Ureter (tissue), 1 donor: ENCODE results near the gene KIF17. TPM values are rescaled to one million over a fixed set of nuclear protein-coding genes. Genes with fewer than 3 reads are reported as not detected.

Experiments used
- DNase-seq: peaks from one replicate; pipeline ENCODE4 v3.0.0-alpha.2; 2020; ENCODE audit warnings: low spot score
- total RNA-seq: library from RNA; stranded (reverse); gene quantifications from one replicate; pipeline ENCODE4 v1.2.4, GENCODE V29; 2023
- donor health status: DM: yes; HTN: yes; CAD: no.

KIF17 gene
- total RNA-seq, 1 donor from 2014 or later: 2.2 TPM

DNA sequence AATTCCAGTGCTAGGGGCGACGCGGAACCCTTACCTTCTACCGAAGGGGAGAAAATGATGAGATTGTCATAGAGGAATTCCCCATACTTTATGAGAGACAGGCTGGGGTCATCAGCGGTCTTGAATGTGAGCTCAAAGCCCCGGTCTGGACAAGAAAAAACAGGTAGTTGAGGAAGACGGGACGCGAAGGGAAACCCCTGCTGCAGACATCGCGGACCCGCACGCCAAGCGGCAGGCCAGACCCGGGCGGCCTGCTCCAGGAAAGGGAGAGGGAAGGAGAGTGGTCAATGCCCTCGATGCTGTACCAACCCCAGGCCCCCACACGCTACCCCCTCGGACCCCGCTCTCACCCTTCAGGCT is 57.0 kb downstream of the KIF17 start:
- no peak for DNase-seq

DNA sequence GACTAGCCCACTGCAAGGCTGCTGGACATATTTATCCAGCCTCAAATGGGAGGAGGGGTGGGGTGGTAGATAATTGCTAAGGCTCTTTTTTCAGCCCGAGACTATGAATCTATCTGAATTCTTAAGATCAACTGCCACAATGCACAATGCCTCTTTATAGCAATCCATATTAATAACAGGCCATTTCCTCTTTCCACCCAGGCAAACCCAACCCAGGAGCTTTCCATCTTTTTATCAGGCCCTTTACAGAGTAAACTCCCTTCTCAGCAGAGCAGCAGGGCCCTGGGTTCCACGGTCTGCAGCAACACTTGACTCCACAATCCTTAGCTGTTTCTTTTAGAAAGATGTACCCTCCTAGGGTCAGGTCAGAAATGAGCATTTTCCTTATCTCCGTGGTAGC is 57.4 kb downstream of the KIF17 start:
- no peak for DNase-seq

DNA sequence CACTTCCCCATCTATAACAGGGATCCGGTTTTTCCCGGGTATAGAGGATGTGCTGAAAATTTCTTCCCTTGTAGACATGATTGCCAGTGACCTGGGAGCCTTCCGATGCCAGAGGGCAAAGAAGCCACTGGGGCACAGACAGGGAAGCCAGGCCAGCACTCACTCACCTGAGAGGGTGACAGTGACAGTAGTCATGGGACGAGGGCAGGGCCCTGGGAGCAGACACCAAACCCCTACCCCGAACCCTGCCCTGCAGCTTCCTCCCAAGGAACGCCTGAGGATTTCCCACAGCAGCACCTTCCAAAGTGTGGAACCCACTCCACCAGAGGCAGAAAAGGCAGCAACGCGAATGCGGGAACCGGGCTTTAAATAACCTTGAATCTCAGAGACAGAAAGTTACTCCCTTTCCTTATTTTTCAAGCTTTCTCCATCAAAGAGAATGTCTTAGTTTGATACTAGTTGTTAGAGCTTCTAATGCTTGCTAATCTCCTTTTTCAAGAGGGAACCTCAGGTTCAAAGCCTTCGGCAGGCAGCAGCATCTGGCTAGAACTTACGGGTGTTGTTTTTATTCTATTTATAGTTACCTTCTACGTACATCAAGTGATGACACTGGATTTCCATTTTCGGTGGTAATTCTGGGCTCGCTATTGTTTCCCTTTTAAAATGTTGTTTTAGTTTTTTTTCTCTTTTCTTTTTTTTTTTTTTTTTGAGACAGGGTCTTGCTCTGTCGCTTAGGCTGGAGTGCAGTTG is 59.5 kb downstream of the KIF17 start:
- no peak for DNase-seq

DNA sequence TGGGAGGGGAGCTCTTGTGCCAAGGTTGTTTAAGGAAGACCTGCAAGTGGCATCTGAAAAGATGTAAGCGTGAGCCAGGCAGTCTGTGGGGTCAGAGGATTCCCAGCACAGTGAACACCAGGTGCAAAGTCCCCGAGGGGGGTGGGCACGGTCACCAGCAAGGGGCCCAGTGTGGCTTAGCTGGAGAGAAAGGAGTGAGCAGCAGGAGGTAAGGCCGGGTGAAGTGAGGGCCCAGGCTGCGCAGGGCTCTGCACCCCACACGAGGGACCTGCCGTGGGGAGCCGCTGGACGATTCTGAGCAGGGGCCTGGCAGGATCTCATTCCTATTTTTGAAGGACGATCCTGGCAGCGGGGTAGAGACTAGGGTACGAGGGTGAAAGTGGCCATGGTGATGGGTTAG is 60.8 kb downstream of the KIF17 start:
- DNase-seq: no peak

DNA sequence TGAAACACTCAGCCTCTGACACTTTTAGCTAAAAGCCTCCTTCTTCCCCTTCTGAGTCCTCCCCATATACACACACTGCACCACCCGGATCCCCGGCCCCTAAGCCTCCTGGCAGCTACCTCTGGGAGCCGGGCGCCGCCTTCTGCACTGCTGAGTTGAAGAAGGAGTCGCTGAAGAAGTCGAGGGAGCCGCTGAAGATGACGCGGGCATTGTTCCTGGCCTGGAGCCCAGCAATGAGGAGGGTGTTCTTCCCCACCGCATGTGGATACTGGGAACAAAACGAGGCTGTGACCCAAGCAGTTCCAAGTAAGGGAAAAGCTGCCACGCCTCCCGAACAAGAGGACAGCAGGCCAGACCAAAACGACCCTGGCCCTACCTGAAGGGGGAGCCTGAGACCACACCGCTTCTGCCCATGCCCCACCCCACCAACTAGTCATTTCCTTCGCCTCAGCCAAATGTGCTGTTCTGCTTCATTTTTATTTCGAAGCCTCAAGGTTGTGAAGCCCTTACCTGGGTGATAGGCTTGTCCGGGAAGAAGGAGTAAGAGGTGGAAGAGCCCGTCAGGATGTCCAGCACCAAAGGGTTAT is 63.6 kb downstream of the KIF17 start:
- DNase-seq: no peak

DNA sequence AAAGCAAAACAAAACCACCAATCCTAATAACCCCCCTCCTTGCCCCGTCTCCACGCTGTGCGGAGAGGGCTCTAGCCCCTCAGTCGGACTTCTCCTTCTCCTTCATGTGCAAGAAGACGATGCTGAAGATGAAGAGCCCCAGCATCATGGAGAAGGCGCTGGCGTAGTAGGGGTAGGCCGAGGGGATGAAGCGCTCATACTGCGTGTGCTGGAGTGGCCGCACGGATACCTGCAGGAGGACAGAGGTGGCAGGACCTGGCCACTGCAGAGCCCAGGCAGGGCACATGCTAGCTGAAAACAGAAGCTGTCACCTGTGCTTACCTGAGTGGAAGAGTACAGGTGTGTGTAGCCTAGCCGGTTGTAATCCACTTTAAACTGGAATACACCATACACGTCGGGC is 65.5 kb downstream of the KIF17 start:
- DNase-seq: no peak

DNA sequence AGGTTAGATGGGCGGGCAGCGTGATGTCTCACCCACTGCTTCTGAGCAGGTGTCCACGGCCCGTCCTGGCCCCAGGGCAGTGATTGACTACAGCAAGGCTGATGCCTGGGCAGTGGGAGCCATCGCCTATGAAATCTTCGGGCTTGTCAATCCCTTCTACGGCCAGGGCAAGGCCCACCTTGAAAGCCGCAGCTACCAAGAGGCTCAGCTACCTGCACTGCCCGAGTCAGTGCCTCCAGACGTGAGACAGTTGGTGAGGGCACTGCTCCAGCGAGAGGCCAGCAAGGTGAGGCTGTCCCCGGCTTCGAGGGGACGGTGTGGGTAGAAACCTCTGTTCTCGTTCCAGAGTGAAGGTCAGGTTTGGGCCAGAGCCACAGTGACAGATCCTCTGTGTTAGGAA is 68.9 kb downstream of the KIF17 start:
- no peak for DNase-seq

DNA sequence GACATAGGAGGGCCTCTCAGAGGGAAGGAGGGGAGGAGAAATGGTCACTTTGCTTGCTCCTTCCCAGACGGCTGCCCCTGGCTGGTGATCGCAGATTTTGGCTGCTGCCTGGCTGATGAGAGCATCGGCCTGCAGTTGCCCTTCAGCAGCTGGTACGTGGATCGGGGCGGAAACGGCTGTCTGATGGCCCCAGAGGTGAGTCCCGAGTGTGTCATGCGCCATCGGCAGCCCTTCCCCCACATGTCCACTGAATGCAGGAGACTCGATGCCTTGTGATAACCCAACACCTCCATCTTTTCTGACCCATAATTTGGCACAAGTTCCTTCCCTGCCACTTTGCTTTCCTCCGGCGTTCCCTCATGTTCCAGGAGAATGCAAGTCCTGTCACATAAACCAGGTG is 69.4 kb downstream of the KIF17 start:
- no peak for DNase-seq

DNA sequence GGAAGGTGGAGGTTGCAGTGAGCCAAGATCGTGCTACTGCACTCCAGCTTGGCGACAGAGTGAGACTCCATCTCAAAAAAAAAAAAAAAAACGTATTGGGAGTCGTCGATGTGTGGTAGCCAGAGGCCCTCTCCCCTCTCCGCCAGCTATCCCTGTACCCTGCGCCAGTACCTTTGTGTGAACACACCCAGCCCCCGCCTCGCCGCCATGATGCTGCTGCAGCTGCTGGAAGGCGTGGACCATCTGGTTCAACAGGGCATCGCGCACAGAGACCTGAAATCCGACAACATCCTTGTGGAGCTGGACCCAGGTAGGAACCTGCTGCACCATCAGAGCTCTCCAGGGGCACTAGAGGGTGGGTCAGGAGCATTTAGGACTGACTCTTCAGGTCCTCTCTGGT is 72.4 kb downstream of the KIF17 start:
- no peak for DNase-seq

DNA sequence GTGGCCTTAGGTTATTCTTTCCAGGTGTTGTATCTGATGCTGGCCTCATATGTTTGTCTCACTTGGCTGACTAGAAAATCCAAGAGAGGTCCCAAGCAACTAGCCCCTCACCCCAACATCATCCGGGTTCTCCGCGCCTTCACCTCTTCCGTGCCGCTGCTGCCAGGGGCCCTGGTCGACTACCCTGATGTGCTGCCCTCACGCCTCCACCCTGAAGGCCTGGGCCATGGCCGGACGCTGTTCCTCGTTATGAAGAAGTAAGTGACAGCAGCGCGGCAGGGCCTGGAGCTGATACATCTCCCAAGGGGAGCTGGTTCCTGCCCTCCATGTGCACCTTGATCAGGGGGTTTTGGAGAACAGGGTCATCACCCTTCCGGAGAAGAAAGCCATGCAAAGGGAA is 73.4 kb downstream of the KIF17 start:
- no peak for DNase-seq

DNA sequence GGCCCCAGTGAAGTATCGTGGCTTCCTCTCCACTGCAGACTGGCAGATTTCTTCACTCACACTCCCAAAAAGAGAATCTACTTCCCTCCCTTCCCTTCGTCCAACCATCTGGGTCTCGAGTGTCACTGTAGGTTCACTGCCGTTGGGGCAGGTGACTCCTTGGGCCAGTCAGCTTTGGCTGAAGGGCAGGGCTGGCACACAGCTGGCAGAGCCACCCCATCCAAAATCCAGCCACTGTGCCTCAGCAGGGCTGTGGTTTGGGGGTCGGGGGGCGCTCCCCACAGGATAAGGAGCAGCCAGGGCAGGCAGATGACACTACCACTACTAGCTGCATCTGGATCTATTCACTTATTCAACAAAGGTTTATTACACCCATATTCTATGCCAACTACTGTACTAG is 74.7 kb downstream of the KIF17 start:
- DNase-seq: no peak

DNA sequence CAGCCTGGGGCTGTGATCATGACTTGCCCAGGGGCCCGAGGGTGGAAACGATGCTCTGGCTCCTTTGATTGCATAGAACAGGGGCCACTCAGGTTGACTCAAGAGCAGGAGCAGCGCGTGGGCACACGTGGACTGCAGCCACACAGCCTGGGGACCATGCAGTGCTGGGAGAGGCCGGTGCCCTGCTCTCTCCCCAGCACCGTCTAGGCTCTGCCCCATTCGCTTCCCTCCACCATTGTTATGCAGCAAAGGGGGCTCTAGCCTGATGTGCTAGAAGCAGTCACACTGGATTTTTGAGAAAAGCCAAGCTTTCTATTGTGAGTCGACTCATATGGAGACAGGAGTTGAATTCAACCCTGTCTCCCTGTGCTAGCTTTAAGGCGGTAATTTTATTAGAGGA is 75.8 kb downstream of the KIF17 start:
- no peak for DNase-seq

DNA sequence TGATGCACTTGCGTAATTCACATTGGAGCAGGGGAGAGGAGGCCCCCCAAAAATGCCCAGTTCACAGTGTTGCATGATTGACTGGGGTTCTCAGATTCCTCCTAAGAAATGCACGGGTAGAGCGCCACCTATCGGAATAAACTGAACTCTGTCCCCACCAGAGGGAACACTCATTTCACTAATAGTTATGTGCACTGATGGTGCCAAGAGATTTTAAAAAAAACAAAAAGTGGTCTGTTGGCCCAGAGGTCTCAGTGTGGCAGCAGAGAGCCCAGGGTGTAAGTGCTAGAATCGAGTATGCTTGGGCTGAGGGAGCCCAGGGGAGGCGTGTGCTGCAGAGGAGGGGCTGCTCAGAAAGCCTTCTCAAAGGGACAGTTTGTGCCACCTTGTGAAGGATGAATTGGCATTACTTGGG is 77.6 kb downstream of the KIF17 start:
- DNase-seq: no peak

DNA sequence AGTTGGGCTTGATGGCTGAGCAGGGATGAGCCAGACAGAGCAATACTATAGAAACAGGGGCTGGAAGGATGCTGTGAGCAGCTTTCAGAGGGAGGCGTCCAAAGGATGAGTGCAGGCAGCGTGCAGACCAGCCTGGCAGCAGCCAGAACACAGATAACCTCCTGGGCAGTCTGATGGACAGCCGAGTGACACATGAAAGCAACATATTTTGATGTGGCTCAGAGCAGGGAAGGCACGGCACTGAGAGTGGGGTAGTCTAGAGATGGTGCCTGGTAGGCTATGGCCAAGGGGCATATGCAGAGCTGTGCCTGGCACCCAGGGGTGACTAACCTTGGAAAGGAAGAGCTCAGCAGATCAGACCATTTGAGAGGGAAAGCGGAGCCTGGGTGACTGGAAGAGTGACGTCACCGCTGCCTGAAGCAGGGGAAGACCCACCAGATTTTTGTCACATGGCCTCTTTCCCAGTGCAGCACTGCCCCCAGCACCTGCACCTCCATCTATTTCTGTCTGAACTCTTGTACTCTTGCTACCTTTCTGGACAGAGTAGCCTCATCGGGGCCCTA is 80.9 kb downstream of the KIF17 start:
- no peak for DNase-seq

DNA sequence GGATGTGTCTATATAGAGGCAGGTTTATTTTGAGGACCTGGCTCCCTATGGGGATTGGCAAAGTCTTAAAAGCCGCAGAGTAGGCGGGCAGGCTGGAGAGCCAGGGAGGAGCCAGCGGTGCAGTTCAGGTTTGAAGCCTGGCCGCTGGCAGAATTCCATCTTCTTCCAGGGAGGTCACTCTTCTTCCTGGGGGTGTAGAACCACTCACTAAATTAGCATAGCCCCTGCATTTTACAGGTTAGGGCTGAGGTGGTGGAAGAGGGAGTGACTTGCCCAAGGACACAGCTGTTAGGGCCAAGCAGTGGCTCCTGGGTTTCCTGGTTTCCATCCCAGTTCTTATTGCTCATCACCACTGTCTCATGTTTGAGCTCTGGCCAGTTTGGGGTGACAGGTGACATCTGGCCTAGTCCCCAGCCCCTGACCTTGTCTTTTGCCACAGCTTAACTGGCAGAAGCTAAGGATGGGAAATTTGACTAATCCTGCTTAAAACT is 83.2 kb downstream of the KIF17 start:
- DNase-seq: no peak

DNA sequence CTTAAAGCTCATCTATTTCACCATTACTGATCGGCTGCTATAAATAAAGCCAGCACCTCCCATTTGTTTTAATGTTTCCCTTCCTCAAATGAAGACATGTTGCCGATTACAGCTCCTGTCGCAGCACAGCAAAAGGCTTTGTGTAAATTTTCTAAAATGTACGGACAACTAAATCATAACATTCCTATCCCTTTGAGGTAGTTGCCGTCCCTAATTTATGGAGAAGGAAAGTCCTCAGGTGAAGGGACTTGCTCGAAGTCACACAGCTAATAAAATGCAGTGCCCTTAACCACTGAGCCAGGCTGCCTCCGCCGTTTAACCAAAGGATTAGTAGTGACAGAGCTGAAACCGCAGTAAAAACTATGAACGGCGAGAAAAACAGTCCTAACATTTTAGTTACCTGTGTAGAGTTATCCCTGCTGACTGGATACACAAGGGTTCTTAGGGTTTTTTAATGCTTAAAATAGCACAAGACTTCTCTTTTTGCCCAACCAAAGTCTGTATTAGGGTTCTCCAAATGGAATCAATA is 83.7 kb downstream of the KIF17 start:
- DNase-seq: no peak

DNA sequence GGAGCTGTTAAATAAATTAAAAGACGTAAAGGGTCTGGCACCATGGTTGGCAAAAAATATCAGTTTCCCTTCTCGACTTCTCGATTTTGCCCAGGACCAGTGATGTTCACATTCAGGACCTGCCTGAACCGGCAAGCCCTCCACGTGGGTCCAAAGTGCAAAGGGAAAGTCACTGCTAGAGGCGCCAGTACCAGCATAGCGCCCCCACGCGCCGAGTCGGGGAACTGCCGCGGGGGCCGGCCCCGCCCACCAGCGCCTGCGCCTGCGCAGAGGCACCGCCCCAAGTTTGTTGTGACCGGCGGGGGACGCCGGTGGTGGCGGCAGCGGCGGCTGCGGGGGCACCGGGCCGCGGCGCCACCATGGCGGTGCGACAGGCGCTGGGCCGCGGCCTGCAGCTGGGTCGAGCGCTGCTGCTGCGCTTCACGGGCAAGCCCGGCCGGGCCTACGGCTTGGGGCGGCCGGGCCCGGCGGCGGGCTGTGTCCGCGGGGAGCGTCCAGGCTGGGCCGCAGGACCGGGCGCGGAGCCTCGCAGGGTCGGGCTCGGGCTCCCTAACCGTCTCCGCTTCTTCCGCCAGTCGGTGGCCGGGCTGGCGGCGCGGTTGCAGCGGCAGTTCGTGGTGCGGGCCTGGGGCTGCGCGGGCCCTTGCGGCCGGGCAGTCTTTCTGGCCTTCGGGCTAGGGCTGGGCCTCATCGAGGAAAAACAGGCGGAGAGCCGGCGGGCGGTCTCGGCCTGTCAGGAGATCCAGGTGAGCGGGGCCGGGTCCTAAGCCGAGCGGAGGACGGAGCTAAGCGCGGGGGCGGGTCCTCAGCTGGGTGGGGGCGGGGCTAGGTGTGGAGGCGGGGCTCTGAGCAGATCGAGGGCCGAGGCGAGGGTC is 84.4 kb downstream of the KIF17 start, which contains the start of gene PINK1:
Gene PINK1, plus strand, starts transcription at position 269 of the 875 bp plus-strand sequence. Its CDS starts 91 bp downstream, at position 360.
- DNase-seq: peak; percentile 82

DNA sequence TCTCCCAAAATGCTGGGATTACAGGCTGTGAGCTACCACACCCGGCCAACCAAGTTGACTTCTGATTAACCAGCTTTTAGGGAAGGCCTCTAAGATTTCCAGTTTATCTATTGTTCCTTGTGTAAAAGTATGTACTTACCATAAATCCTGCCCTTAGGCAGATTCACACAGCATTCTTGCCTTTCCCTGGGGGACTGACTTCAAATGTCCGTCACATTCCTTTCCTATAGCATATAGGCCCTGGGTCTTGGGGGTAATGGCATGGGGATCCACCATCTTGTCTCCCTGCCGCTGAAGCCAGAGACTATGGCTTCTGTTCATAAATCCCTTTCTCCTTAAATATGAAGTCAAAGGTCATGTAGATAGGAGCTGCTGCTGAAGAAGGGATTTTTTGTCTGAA is 85.4 kb downstream of the KIF17 start:
- DNase-seq: no peak

DNA sequence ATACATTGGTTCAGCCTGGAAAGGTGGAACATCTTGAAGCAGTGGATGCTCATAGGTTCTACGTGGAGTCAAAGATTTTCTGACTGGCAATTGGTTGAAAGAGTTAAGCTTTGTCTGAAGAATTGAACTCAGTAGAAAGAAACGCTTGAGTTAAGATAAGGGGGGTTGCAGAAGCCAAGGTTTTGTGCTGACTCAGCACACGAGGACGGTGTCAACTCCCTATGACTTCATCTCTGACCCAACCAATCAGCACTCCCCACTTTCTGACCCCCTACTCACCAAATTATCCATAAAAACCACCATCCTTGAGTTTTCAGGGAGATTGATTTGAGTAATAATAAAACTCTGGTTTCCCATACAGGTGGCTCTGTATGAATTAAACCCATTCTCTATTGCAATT is 87.1 kb downstream of the KIF17 start:
- DNase-seq: no peak

DNA sequence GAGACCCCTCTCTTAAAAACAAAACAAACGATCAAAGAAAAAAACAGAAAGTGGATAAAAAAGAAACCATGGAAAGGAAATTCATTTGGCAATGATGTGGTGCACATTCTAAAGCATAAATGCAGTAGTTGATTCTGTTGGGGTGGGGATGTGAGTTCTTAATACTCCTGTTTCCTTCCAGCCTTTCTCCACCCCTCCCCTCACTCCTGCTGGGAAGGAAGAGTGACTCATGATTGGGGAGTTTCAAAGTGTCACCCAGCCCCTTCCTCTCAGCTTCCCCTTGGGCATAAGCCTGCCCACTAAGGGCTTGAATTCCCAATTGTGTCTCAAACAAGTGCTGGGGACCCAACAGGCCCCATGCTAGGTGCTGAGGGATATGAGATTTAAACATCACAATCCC is 91.3 kb downstream of the KIF17 start:
- DNase-seq: no peak

DNA sequence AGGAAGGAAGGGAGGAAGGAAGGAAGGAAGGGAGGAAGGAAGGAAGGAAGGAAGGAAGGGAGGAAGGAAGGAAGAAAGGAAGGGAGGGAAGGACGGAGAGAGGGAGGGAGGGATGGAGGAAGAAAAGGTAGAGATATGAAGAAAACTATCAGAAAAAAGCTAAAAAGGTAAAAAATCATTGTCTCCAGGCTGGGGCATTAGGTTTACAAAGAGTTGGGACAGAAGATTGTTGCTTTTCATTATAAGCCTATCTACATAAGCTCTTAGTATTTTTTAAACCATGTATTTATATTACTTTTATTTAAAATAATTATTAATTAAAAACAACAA is 91.7 kb downstream of the KIF17 start:
- no peak for DNase-seq
